ENCODE results near the gene SPP2.

SPP2 gene

GRCh38 chr2:234044157-234044556 is 6.3 kb upstream of the SPP2 start:
- no peak for DNase-seq

GRCh38 chr2:234046521-234046920 is 4.0 kb upstream of the SPP2 start:
- DNase-seq = no peak

- DNase-seq = no peak
Observed at GRCh38 chr2:234047361-234047760, 3.1 kb upstream of the SPP2 start.

- DNase-seq = no peak
Observed at GRCh38 chr2:234048049-234048448, 2.5 kb upstream of the SPP2 start.

GRCh38 chr2:234051374-234052070 is 1.0 kb downstream of the SPP2 start:
- DNase-seq = no peak

- no peak for DNase-seq
Observed at GRCh38 chr2:234058881-234059280, 8.4 kb downstream of the SPP2 start.

- no peak for DNase-seq
Observed at GRCh38 chr2:234060236-234060635, 9.7 kb downstream of the SPP2 start.

- DNase-seq = no peak
Observed at GRCh38 chr2:234061624-234062257, 11.2 kb downstream of the SPP2 start.

GRCh38 chr2:234066587-234066986 is 16.1 kb downstream of the SPP2 start:
- DNase-seq = no peak

GRCh38 chr2:234071664-234072063 is 21.2 kb downstream of the SPP2 start:
- DNase-seq = no peak

GRCh38 chr2:234072454-234072853 is 22.0 kb downstream of the SPP2 start:
- no peak for DNase-seq

- no peak for DNase-seq
Observed at GRCh38 chr2:234074751-234075517, 24.4 kb downstream of the SPP2 start.

GRCh38 chr2:234075518-234075915 is 25.0 kb downstream of the SPP2 start:
- no peak for DNase-seq

GRCh38 chr2:234075947-234076346 is 25.4 kb downstream of the SPP2 start:
- DNase-seq = no peak

- DNase-seq = no peak
Observed at GRCh38 chr2:234076451-234076850, 25.9 kb downstream of the SPP2 start.

GRCh38 chr2:234078129-234078528 is 27.6 kb downstream of the SPP2 start:
- no peak for DNase-seq

GRCh38 chr2:234081970-234082822 is 31.7 kb downstream of the SPP2 start:
- peak; percentile 94 for DNase-seq

GRCh38 chr2:234083572-234084348 is 33.3 kb downstream of the SPP2 start:
- no peak for DNase-seq

- DNase-seq = peak; percentile 36
Observed at GRCh38 chr2:234091432-234091879, 41.0 kb downstream of the SPP2 start.

GRCh38 chr2:234091883-234092282 is 41.4 kb downstream of the SPP2 start:
- DNase-seq = no peak

- DNase-seq = no peak
Observed at GRCh38 chr2:234092344-234092743, 41.8 kb downstream of the SPP2 start.

- DNase-seq = no peak
Observed at GRCh38 chr2:234095301-234095700, 44.8 kb downstream of the SPP2 start.

Data from DMS79 treated with DMSO at 0.1 percent for 48 hours (cell line).